ENCODE measurements around the gene RPS15.

Gene RPS15

GRCh38 chr19:1481893-1482360 lies 43.7 kb downstream of the RPS15 start:
- in situ Hi-C loops (cut with MboI; ENCODE audit: low sequenced_read_pairs): no loop called here

GRCh38 chr19:1482361-1483130 lies 44.4 kb downstream of the RPS15 start:
- in situ Hi-C loops (cut with MboI; ENCODE audit: low sequenced_read_pairs): no loop called here

- in situ Hi-C loops (cut with MboI; ENCODE audit: low sequenced_read_pairs): no loop called here
These were observed 45.2 kb downstream of the RPS15 start for GRCh38 chr19:1483131-1483978.

DNA sequence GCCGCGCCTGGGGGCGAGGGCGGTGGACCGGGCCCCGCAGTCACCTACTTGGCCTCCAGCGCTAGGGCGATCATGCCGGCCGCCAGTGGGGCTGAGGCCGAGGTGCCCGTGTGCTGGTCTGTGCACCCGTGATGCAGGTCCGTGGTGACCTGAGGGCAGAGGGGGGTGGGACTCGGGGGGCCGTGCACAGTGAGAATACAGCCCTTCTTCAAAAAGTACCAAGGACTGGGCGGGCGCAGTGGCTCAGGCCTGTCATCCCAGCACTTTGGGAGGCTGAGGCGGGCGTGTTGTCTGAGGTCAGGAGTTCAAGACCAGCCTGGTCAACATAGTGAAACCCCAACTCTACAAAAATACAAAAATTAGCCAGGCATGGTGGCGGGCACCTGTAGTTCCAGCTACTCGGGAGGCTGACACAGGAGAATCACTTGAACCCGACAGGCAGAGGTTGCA lies 45.8 kb downstream of the RPS15 start:
- in situ Hi-C loops (cut with MboI; ENCODE audit: low sequenced_read_pairs): no loop called here

GRCh38 chr19:1486720-1487575 lies 48.8 kb downstream of the RPS15 start:
- in situ Hi-C loops (cut with MboI; ENCODE audit: low sequenced_read_pairs): no loop called here

GRCh38 chr19:1487576-1488281 lies 49.5 kb downstream of the RPS15 start:
- in situ Hi-C loops (cut with MboI; ENCODE audit: low sequenced_read_pairs): no loop called here

- in situ Hi-C loops (cut with MboI; ENCODE audit: low sequenced_read_pairs): no loop called here
These were observed 50.0 kb downstream of the RPS15 start for GRCh38 chr19:1488282-1488601.

DNA sequence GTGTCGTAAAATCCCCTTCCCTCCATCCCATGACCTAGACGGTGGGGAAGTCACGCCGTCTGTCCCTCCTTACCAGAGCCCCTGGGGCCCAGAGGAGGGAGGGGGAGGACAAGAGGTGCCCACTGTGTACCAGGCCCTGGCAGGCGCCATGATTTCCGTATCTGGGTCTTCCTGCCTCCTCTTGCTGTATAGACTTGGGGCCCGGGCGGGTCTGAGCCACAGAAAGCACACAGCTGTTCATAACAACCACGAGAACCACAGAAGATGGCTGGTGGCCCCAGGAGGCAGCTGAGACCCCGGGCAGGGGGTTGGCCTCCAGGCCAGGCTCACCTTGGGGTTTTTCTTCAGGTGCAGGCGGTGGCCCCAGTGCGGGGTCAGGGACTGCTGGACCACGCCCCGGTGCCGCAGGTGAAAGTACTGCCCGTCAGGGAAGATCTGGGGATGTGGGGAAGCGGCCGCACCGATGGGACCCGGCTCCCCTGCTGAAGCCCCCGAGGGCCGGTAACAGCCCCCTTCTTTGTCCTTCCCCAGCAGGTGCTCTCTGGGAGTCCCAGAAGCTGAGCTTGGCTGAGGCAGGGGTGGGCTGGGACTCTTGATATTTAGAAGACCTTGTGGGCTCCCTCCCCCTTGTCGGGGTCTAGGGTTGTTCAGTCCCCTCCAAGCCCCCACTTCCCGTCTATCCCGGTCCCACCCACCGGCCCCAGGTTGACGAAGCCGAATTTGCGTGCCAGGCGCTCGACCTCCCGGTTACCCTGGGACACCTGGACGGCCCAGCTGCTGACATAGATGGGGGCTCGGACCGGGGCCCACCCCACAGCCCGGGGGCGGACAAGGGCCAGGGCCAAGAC lies 51.5 kb downstream of the RPS15 start:
- in situ Hi-C loops (cut with MboI; ENCODE audit: low sequenced_read_pairs): no loop called here

Measured in HL-60/S4 (cell line).